Small intestine (tissue), 7 donors: ENCODE measurements around the gene ACOT11. TPM values are rescaled to one million over a fixed set of nuclear protein-coding genes. Genes with fewer than 3 reads are reported as not detected.

Experiments
- DNase-seq, 2 donors: peaks; one replicate each; pipeline versions ENCODE4 v3.0.0 to v3.0.0-alpha.2; 2013
- FAIRE-seq: peaks from 2 replicates; lab custom pipeline; 2012; peaks lifted over from hg19 to GRCh38; lab: Jason Lieb, UNC
- H3K27ac ChIP-seq, 3 donors: one replicate each; pipeline ENCODE4 v1.5.1; 2013; ENCODE audit warnings: low read length in 2 of 3, mild to moderate bottlenecking in 2 of 3, control low read depth in 1 of 3, inconsistent platforms in 1 of 3, low read depth in 1 of 3, moderate library complexity in 1 of 3
- H3K27me3 ChIP-seq, 3 donors: one replicate each; pipeline ENCODE4 v1.6.1; 2013; ENCODE audit warnings: low read length in 3 of 3, inconsistent platforms in 1 of 3; ENCODE audit not compliant: control insufficient read depth in 3 of 3, insufficient read depth in 3 of 3
- H3K36me3 ChIP-seq, 3 donors: one replicate each; pipeline ENCODE4 v1.6.1; 2013; ENCODE audit warnings: low read length in 3 of 3, inconsistent platforms in 1 of 3, low read depth in 1 of 3, mild to moderate bottlenecking in 1 of 3, moderate library complexity in 1 of 3; ENCODE audit not compliant: control insufficient read depth in 3 of 3, insufficient read depth in 2 of 3
- H3K4me1 ChIP-seq, 3 donors: one replicate each; pipeline ENCODE4 v1.6.1; 2013; ENCODE audit warnings: low read length in 2 of 3, inconsistent platforms in 1 of 3, low read depth in 1 of 3, mild to moderate bottlenecking in 1 of 3, moderate library complexity in 1 of 3; ENCODE audit not compliant: control insufficient read depth in 3 of 3, insufficient read depth in 2 of 3
- H3K4me3 ChIP-seq, 3 donors: one replicate each; pipeline ENCODE4 v1.5.1; 2013; ENCODE audit warnings: low read length in 3 of 3, control low read depth in 1 of 3, inconsistent platforms in 1 of 3, low read depth in 1 of 3, mild to moderate bottlenecking in 1 of 3, moderate library complexity in 1 of 3
- H3K9me3 ChIP-seq, 2 donors: one replicate each; pipeline ENCODE4 v1.6.1; 2013; ENCODE audit warnings: low read depth in 1 of 2, low read length in 1 of 2; ENCODE audit not compliant: control insufficient read depth in 2 of 2, insufficient read depth in 1 of 2
- WGBS, 3 donors: extraction: QIAGEN DNeasy Blood & Tissue Kit; methylation state at CpG; one replicate each; pipeline ENCODE4 v1.1.7; 2013; 5-methylcytosine and 5-hydroxymethylcytosine counted together
- polyA plus RNA-seq, 4 donors: library from polyadenylated mRNA; stranded (reverse) in 3 of 4; unstranded in 1 of 4; fragments of 200-250 nt in 3 of 4; fragments of 120-200 nt in 1 of 4; gene quantifications; one replicate each; pipeline versions ENCODE4 v1.2.1 to v1.2.3, GENCODE V29; 2013
- donor health status: healthy with polysubstance abuse.
- donor health status: control.
- donor health status: control.
- donor health status: Bipolar disorder and iron deficiency.
- donor health status: healthy.

The ACOT11 gene
- polyA plus RNA-seq, 4 donors, result 30.4 to 101 (median 46.4) TPM

DNA sequence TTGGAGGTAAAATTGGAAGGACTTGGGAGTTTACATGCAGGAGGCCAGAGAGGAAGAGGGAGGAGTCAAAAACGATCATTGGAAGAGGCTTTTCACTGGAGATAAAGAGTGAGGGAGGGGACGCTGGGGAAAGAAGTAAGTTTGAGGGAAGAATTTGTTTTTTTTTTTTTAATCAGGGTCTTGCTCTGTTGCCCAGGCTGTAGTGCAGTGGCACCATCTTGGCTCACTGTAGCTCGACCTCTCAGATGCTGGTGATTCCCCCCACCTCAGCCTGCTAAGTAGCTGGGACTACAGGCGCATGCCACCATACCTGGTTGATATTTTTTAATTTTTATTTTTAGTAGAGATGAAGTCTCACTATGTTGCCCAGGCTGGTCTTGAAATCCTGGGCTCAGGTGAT lies 92.3 kb downstream of the ACOT11 start:
- Histone ChIP-seq H3K36me3 (peaks cover 0 to 6% (median 0%) of the 10 kb centered on the region in 3 donors), H3K27me3 (no peaks in the 10 kb centered on the region), H3K4me3 (no peak overlapping the region), H3K9me3 (peaks cover 0 to 18% of the 10 kb centered on the region in 2 donors), H3K4me1 (peaks cover 0 to 27% (median 7%) of the 10 kb centered on the region in 3 donors), H3K27ac (peak overlapping the region in 2 of 3 donors; percentile 44 to 54)
- FAIRE-seq (no peak), DNase-seq (no peak)
- WGBS, 3 donors, result 51 to 62% (median 56%) methylated on average over 4 of the region's 4 CpGs

DNA sequence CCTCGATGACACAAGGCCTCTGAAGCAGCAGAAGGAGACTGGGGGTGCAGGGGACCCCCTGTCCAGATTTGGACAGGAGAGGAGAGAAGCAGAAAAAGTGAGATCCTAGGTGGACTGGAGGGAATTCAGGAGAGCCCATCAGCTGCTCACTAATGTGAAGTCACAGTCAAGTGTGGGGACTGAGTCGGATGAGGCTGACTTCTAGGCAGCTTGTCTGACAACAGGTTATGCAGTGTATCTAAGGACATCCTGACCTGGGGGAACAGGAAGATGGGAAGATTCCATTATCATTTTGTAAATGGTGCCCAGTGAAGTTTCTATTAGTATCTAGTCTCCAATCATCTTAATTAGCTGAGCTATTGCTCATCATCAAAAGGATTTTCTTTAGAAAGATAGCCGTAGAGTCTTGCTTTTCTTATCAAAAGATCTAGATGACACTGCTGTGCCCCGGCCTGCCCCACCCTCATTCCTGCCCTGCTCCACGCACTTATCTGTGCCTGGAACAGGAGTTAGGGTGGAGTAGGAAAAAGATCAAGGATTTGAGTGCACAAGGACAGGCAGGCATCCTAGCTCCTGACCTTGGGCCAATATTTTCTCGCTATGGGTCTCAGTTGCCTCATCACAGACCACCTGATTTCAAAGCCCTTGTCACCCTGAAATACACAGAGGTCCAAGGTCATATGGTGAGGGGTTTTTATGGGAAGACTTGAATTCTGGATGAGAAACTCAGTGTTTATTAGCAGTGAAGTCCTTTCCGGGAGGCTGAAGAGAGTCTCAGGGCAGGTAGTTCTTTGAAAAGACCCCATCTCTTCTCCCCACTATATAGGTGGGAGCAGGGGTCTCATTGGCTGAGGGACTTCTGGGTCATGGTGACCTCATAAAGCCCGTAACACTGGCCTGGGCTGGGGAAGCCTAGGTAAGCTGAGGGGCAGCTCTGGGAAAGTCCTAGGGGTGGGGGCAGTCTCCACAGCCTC lies 93.1 kb downstream of the ACOT11 start, which contains the start of gene MROH7:
MROH7 (plus strand) TSS at position 924 of the 974 bp plus-strand sequence. CDS start 11,141 bp downstream, outside the sequence.
- no peaks in the 10 kb centered on the region for H3K27me3 ChIP-seq
- peak within 1 kb of the TSS in 2 of 3 donors; percentile 15 to 52 for H3K27ac ChIP-seq
- peaks cover 0 to 18% of the 10 kb centered on the region in 2 donors for H3K9me3 ChIP-seq
- peaks cover 0 to 27% (median 7%) of the 10 kb centered on the region in 3 donors for H3K4me1 ChIP-seq
- WGBS, 3 donors, result 45 to 67% (median 49%) methylated on average over 8 of the region's 8 CpGs
- DNase-seq (peak; percentile 56 to 78), FAIRE-seq (no peak)
- no peak within 1 kb of the TSS for H3K4me3 ChIP-seq
- peaks cover 0 to 2% (median 0%) of the 10 kb centered on the region in 3 donors for H3K36me3 ChIP-seq

DNA sequence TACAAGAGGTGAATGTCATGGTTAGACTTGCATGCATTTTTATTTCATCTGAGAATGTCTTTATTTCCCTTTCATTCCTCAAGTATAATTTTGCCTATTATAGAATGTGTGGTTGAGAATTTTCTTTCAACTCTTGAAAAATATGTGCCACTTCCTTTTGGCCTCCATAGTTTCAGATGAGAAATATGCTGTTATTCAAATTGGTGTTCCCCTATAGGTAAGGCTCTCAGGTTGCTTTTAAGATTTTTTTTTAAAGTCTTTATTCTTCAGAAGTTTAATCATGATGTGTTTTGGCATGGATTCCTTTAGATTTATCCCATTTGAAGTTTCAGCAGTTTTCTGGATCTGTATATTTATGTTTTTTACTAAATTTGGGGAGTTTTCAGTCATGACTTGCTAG lies 95.7 kb downstream of the ACOT11 start:
- Histone ChIP-seq H3K4me3 (no peak overlapping the region), H3K36me3 (no peaks in the 10 kb centered on the region), H3K9me3 (peaks cover 0 to 18% of the 10 kb centered on the region in 2 donors), H3K27ac (no peak overlapping the region), H3K4me1 (peaks cover 3 to 30% (median 7%) of the 10 kb centered on the region in 3 donors), H3K27me3 (no peaks in the 10 kb centered on the region)
- FAIRE-seq (no peak), DNase-seq (no peak)

DNA sequence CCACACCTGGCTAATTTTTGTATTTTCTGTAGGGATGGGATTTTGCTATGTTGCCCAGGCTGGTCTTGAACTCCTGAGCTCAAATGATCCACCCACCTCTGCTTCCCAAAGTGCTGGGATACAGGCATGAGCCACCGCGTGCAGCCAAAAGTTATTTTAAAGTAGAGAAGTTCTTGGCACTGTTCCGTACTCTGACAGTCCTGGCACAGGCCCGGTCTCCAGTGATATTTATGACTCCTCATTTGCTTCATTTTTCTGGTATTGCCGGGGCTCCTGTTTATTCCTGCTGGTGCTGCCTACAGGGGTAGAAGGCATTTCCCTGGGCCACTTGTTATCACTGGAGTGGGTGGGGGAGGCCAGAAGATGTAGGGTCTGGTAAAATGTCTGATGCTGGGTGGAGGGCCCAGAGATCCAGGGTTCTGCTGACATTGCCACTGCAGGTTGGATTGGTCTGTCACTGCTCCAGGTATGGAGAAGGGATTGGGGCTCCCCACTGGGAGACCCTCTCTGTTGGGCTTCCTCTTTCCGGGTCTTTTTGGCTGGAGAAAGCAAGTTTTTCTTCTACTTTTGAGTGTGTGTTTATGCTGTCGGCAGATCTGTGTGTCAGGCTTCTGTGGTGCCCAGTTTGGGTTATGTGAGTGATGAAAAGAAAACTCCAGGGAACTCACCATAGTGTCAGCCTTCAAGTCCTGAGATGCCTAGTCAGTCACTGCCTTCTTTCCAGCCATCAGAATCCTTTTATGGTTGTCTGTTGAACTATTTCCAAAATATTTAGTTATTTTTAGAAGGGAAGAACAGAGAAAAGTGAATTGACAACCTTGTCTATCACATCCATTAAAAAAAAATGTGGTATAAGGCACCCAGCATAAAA lies 98.0 kb downstream of the ACOT11 start:
- Histone ChIP-seq H3K27ac (no peak overlapping the region), H3K9me3 (peaks cover 0 to 18% of the 10 kb centered on the region in 2 donors), H3K4me3 (no peak overlapping the region), H3K27me3 (no peaks in the 10 kb centered on the region), H3K36me3 (no peaks in the 10 kb centered on the region), H3K4me1 (peaks cover 5 to 38% (median 8%) of the 10 kb centered on the region in 3 donors)
- 41 to 51% (median 47%) methylated on average over 7 of the region's 7 CpGs for WGBS, 3 donors
- FAIRE-seq (no peak), DNase-seq (no peak)

DNA sequence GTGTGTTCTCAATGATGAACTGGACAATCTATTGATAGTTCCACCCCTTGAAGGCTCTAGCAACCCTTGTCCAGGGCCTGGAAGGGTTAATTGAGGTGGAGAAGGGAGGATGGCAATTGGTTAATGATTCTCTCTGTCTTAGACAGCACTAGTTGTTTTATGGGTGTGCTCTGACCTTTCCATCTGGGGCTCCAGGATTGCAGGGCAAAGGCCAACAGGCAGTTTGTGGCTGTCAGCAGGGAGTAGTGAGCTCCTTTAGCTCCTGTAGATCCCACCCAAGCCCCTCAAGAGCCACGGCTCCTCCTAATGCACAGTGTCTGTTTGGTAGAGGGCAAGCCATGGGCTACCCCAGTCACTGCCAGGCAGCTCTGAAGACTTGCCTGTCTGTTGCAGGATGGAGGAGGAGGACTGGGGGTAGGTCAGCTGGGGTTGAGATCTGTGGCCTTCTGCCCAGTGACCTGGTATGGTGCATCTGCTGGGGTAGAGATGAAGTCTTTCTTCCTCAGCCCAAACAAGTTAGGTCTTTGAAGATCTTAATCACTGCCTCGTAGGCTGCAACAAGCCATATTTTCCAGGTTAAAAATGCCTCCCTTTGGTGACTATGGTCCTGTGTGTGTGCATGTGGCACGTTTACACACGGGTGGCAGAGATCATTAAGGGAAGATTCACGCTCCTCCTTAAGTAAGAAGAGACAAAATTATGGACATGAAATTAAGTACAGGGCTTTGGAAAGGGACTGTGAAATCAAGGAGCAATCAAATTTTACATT lies 101.3 kb downstream of the ACOT11 start:
- H3K4me3 ChIP-seq, result no peak overlapping the region
- H3K4me1 ChIP-seq, result peaks cover 8 to 45% (median 11%) of the 10 kb centered on the region in 3 donors
- FAIRE-seq (no peak), DNase-seq (peak; percentile 88 to 97)
- WGBS, 3 donors, result 8 to 46% (median 31%) methylated on average over 5 of the region's 5 CpGs
- H3K36me3 ChIP-seq, result peaks cover 0 to 2% (median 0%) of the 10 kb centered on the region in 3 donors
- peak overlapping the region; percentile 24 to 72 (median 58) for H3K27ac ChIP-seq
- H3K27me3 ChIP-seq, result no peaks in the 10 kb centered on the region
- peaks cover 0 to 4% of the 10 kb centered on the region in 2 donors for H3K9me3 ChIP-seq

DNA sequence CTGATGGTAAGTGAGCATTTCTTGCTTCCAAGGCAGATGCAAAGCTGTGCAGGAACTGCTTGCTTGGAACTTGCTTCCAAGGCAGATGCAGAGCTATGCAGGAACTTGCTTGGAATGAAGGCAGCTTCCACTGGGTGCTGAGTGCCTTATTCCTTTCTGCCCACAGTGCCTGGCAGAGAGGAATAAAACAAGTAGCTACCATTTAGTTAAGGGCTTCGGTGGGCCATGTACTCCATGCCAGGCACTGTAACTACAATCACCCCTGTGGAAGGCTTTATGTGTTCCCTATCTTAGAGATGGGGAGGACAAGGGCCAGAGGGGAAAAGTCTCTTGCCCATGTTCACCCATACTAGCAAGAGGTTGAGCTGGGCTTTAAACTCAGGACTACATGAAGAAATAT lies 101.9 kb downstream of the ACOT11 start:
- no peak for FAIRE-seq
- no peaks in the 10 kb centered on the region for H3K27me3 ChIP-seq
- peak overlapping the region; percentile 24 to 72 (median 58) for H3K27ac ChIP-seq
- no peak overlapping the region for H3K4me3 ChIP-seq
- no peaks in the 10 kb centered on the region for H3K9me3 ChIP-seq
- DNase-seq, result no peak
- WGBS, 3 donors, result 44 to 93% (median 71%) methylated on average over 1 of the region's 1 CpG
- H3K36me3 ChIP-seq, result peaks cover 0 to 2% (median 0%) of the 10 kb centered on the region in 3 donors
- H3K4me1 ChIP-seq, result peaks cover 8 to 45% (median 11%) of the 10 kb centered on the region in 3 donors

DNA sequence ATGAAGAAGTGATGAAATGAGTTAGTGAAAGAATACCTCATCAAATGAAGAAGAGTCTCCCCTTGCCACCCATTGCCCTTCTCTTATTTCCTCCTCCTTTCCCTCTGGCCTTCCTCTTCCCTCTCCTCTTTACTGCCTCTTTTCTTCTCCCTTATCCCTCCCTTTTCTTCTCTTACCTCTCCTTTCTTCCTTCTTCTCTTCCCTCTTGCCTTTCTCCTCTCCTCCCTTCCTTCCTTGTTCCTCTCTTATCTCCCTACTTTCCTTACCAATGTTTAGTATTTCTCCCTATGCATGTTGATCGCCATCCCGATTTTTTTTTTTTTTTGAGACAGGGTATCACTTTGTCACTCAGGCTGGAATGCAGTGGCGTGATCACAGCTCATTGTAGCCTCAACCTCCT lies 102.4 kb downstream of the ACOT11 start:
- Histone ChIP-seq H3K4me1 (peaks cover 8 to 45% (median 11%) of the 10 kb centered on the region in 3 donors), H3K27ac (peak overlapping the region in 2 of 3 donors; percentile 24 to 72)
- 56 to 72% (median 58%) methylated on average over 3 of the region's 3 CpGs for WGBS, 3 donors

More for the DNA sequence above, 102.4 kb downstream of the ACOT11 start:
- peaks cover 0 to 2% (median 0%) of the 10 kb centered on the region in 3 donors for H3K36me3 ChIP-seq
- H3K4me3 ChIP-seq, result no peak overlapping the region
- no peaks in the 10 kb centered on the region for H3K27me3 ChIP-seq
- DNase-seq, result no peak
- no peaks in the 10 kb centered on the region for H3K9me3 ChIP-seq
- FAIRE-seq, result no peak
